OCI-LY7 (cell line): ENCODE data around the gene TWIST2. TPM values are rescaled to one million over a fixed set of nuclear protein-coding genes. Genes with fewer than 3 reads are reported as not detected.
A peak's percentile ranks its signal among the peaks of the same experiment; 100 is the strongest.

Experiments used
- BruUV-seq: library from RNA; stranded (reverse); fragments of 400-500 nt; replicated peaks from 2 replicates; lab custom pipeline; 2021; lab: Mats Ljungman, UMichigan
- CTCF ChIA-PET: fragments of 300-600 bp; sonication (Branson Sonifier 250); formaldehyde crosslinking; loops from one replicate; lab custom pipeline; 2022; ENCODE audit warnings: antibody characterized with exemption; ENCODE audit not compliant: unreplicated experiment; lab: Charles Lee
- POLR2A ChIA-PET: fragments of 300-600 bp; sonication (Branson Sonifier 250); formaldehyde crosslinking; loops from one replicate; lab custom pipeline; 2022; ENCODE audit warnings: antibody characterized with exemption; lab: Charles Lee
- DNase-seq: peaks from one replicate; pipeline ENCODE4 v3.0.0-alpha.2; 2015; ENCODE audit warnings: low spot score
- H2AFZ ChIP-seq: fragments of 200-600 bp; sonication (generic), shearing (Covaris generic); 2 replicates; pipeline ENCODE4 v1.6.1; 2014; ENCODE audit warnings: mild to moderate bottlenecking, antibody characterized with exemption, low read length, moderate library complexity
- H3K27ac ChIP-seq: fragments of 200-600 bp; sonication (generic); 2 replicates; pipeline ENCODE4 v1.5.1; 2014; ENCODE audit warnings: mixed run types, low read depth, mild to moderate bottlenecking, moderate library complexity, low read length, inconsistent platforms; ENCODE audit not compliant: poor library complexity, severe bottlenecking
- H3K36me3 ChIP-seq: fragments of 200-600 bp; sonication (generic); 2 replicates; pipeline ENCODE4 v1.6.1; 2014; ENCODE audit warnings: mild to moderate bottlenecking, antibody characterized with exemption, low read length, moderate library complexity, mixed read lengths; ENCODE audit not compliant: insufficient read depth
- H3K4me1 ChIP-seq: fragments of 200-600 bp; sonication (generic); 2 replicates; pipeline ENCODE4 v1.5.1; 2014; ENCODE audit warnings: mild to moderate bottlenecking, low read length; ENCODE audit not compliant: insufficient read depth, poor library complexity, severe bottlenecking
- H3K4me2 ChIP-seq: fragments of 200-600 bp; sonication (generic); 2 replicates; pipeline ENCODE4 v1.6.1; 2014; ENCODE audit warnings: mild to moderate bottlenecking, low read length
- H3K4me3 ChIP-seq: fragments of 200-600 bp; sonication (generic); 2 replicates; pipeline ENCODE4 v1.5.1; 2014; ENCODE audit warnings: mild to moderate bottlenecking, low read depth, low read length; ENCODE audit not compliant: poor library complexity, severe bottlenecking
- H3K79me2 ChIP-seq: fragments of 200-600 bp; sonication (generic); 2 replicates; pipeline ENCODE4 v1.6.1; 2016; ENCODE audit warnings: low read depth, mild to moderate bottlenecking, low read length, moderate library complexity, mixed read lengths; ENCODE audit not compliant: insufficient read depth
- H3K9me2 ChIP-seq: fragments of 200-600 bp; sonication (generic); 2 replicates; pipeline ENCODE4 v1.6.1; 2016; ENCODE audit warnings: mild to moderate bottlenecking, low read length, mixed read lengths; ENCODE audit not compliant: insufficient read depth
- H3K9me3 ChIP-seq: fragments of 200-600 bp; sonication (generic); 2 replicates; pipeline ENCODE4 v1.6.1; 2014; ENCODE audit warnings: mild to moderate bottlenecking, mixed run types, low read length, mixed read lengths
- H4K20me1 ChIP-seq: fragments of 200-600 bp; sonication (generic); 2 replicates; pipeline ENCODE4 v1.6.1; 2014; ENCODE audit warnings: mild to moderate bottlenecking, antibody characterized with exemption, low read length, moderate library complexity, mixed read lengths; ENCODE audit not compliant: insufficient read depth
- EZH2phosphoT487 ChIP-seq: fragments of 200-600 bp; sonication (generic); IDR thresholded peaks from 2 replicates; pipeline ENCODE4 v1.6.1; 2018; ENCODE audit warnings: low read depth, borderline replicate concordance, mild to moderate bottlenecking, mixed run types, antibody characterized with exemption, low read length, moderate library complexity, mixed read lengths
- intact Hi-C: fragments of 100-400 bp; cut with micrococcal nuclease; formaldehyde crosslinking; loops from one replicate; pipeline ENCODE4 v1.10.0; 2022; ENCODE audit not compliant: unreplicated experiment
- total RNA-seq, 2 experiments: library from RNA; depleted of rRNA in 1 of 2; stranded (reverse); fragments of >200 nt in 1 of 2; shearing (Covaris generic) in 1 of 2; gene quantifications; 2 replicates each; pipeline ENCODE4 v1.2.3, GENCODE V29; 2014 to 2022
- TF ChIP-seq, protein P1 (sequence below): fragments of 200-600 bp; sonication (generic); conservative IDR thresholded peaks from 2 replicates; pipeline ENCODE4 v1.5.1; 2014; ENCODE audit warnings: mild to moderate bottlenecking, antibody characterized with exemption, low read length, moderate library complexity, mixed read lengths

TWIST2 gene
- total RNA-seq, 2 experiments from 2014 or later, result not detected

DNA sequence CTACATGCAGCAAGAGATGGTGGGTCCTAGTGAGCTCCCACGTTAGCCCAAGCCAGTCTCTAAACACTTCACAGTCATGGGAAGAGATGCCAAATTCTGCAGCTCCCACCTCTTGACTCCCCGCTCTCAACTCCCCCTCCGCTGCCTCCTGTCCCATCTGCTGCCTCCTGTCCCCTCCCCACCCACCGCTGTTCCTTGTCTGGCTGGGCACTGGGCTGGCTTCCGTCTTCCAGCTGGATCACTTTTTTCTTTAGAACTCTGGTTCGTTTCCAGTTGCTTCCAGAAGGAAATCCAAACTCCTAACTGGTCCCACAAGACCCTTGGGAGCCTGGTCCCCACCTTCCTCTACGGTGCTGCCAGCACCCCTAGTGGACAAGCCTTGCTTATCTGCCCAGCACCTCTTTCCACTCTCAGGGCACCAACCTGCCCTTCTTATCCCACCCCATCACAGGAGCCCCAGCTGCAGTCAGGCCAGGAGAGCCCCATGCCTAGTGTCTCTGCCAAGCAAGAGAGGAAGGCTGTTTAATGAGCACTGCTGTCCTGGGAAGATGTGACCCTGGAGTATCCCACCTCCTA, 12.1 kb upstream of the TWIST2 start:
- no peak for DNase-seq
- Histone ChIP-seq H3K4me1 (no peaks in the 10 kb centered on the region), H3K4me3 (no peak overlapping the region), H3K4me2 (no peak overlapping the region), H3K27ac (no peak overlapping the region), H4K20me1 (no peaks in the 10 kb centered on the region), H3K79me2 (no peaks in the 10 kb centered on the region), H3K9me3 (no peaks in the 10 kb centered on the region), H2AFZ (no peak overlapping the region), H3K9me2 (no peaks in the 10 kb centered on the region), H3K36me3 (no peaks in the 10 kb centered on the region)
- no TSS peak for BruUV-seq
- ChIA-PET POLR2A (no interaction called here), CTCF (no interaction called here)
- TF ChIP-seq, protein P1, sequence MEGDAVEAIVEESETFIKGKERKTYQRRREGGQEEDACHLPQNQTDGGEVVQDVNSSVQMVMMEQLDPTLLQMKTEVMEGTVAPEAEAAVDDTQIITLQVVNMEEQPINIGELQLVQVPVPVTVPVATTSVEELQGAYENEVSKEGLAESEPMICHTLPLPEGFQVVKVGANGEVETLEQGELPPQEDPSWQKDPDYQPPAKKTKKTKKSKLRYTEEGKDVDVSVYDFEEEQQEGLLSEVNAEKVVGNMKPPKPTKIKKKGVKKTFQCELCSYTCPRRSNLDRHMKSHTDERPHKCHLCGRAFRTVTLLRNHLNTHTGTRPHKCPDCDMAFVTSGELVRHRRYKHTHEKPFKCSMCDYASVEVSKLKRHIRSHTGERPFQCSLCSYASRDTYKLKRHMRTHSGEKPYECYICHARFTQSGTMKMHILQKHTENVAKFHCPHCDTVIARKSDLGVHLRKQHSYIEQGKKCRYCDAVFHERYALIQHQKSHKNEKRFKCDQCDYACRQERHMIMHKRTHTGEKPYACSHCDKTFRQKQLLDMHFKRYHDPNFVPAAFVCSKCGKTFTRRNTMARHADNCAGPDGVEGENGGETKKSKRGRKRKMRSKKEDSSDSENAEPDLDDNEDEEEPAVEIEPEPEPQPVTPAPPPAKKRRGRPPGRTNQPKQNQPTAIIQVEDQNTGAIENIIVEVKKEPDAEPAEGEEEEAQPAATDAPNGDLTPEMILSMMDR, result peak; percentile 41
- no peak for TF ChIP-seq EZH2phosphoT487
- intact Hi-C loops, result no loop called here

DNA sequence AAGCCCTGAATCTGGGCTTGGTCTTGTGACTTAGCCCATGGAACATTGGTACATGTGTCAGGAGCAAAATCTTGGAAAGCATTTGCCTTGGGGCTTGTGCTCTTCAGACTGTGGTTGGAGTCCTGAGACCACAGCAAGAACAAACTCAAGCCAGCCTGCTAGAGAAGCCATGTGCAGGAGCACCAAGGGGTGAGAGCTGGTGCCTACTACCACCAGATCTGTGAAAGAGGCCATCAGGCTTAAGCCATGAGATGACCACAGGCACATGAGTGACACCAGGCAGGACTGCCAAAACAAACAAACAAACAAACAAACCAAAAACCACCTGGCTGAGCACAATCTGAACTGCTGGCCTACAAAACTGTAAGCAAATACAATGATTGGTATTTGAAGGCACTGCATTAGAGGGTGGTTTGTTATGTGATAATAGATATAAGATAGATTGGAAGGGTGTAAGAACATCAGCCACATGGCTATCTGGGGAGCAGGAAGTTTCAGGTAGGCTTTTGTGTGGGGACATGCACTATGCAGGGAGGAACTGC, 9.0 kb upstream of the TWIST2 start:
- Histone ChIP-seq H2AFZ (no peak overlapping the region), H3K4me3 (no peak overlapping the region)
- TF ChIP-seq EZH2phosphoT487, result no peak
- TF ChIP-seq, protein P1, result no peak

DNA sequence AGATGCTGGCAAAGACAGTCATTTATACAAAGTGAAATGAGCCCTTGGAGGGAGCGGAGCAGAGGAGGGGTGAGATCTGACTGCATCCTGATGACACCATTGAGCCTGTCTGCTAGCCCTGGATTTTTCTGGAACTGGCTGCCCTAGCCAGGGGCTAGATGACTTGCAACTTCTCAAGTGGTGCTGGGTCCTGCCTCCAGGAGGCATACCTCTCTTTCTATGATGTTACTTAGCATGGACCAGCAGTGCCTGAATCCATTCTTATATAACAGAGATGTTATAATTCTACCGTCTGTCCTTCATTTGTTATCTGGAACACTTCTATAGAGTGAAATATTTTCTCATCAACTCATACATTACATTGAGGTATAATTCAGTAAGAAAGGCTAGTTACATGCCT, 8.5 kb upstream of the TWIST2 start:
- BruUV-seq, result no TSS peak
- no peaks in the 10 kb centered on the region for H3K4me1 ChIP-seq
- TF ChIP-seq EZH2phosphoT487, result no peak
- TF ChIP-seq, protein P1, result no peak
- no peaks in the 10 kb centered on the region for H3K79me2 ChIP-seq
- intact Hi-C loops, result no loop called here
- ChIA-PET POLR2A (no interaction called here), CTCF (no interaction called here)
- no peaks in the 10 kb centered on the region for H3K9me2 ChIP-seq
- no peak for DNase-seq
- no peak overlapping the region for H3K4me3 ChIP-seq
- H3K4me2 ChIP-seq, result no peak overlapping the region
- no peaks in the 10 kb centered on the region for H3K36me3 ChIP-seq
- no peaks in the 10 kb centered on the region for H3K9me3 ChIP-seq
- no peaks in the 10 kb centered on the region for H4K20me1 ChIP-seq
- H2AFZ ChIP-seq, result no peak overlapping the region
- H3K27ac ChIP-seq, result no peak overlapping the region

More for the DNA sequence above, 9.0 kb upstream of the TWIST2 start:
- H3K4me1 ChIP-seq, result no peaks in the 10 kb centered on the region
- no TSS peak for BruUV-seq
- no peak overlapping the region for H3K27ac ChIP-seq
- no peaks in the 10 kb centered on the region for H3K9me2 ChIP-seq
- no peak for DNase-seq
- no peak overlapping the region for H3K4me2 ChIP-seq
- H3K36me3 ChIP-seq, result no peaks in the 10 kb centered on the region
- H3K9me3 ChIP-seq, result no peaks in the 10 kb centered on the region
- intact Hi-C loops, result no loop called here
- ChIA-PET POLR2A (no interaction called here), CTCF (no interaction called here)
- no peaks in the 10 kb centered on the region for H3K79me2 ChIP-seq
- no peaks in the 10 kb centered on the region for H4K20me1 ChIP-seq
